CD4-positive, CD25-positive, alpha-beta regulatory T cell (primary cell): ENCODE data around the gene STRADA. TPM values are rescaled to one million over a fixed set of nuclear protein-coding genes. Genes with fewer than 3 reads are reported as not detected.

Experiments used
- ATAC-seq, 2 donors: fragments of 150-1000 bp; cut with Tn5 transposase; one replicate each; pipeline ENCODE4 v1.10.0; 2021; ENCODE audit warnings: low read depth in 2 of 2, moderate number of reproducible peaks in 2 of 2, moderate library complexity in 1 of 2
- DNase-seq, 3 donors: peaks; one replicate each; pipeline versions ENCODE4 v3.0.0 to v3.0.0-alpha.2; 2012 to 2022; ENCODE audit warnings: mixed read lengths in 1 of 3
- H3K27ac ChIP-seq: one replicate; pipeline ENCODE4 v1.7.0; 2013; ENCODE audit warnings: mild to moderate bottlenecking, low read length; ENCODE audit not compliant: insufficient read depth, poor library complexity, severe bottlenecking
- H3K27me3 ChIP-seq: one replicate; pipeline ENCODE4 v1.7.0; 2013; ENCODE audit warnings: low read length; ENCODE audit not compliant: control insufficient read depth, insufficient read depth
- H3K36me3 ChIP-seq: one replicate; pipeline ENCODE4 v1.7.0; 2013; ENCODE audit warnings: mild to moderate bottlenecking, low read length, moderate library complexity; ENCODE audit not compliant: control insufficient read depth, insufficient read depth
- H3K4me1 ChIP-seq: 2 replicates; pipeline ENCODE4 v1.7.0; 2013; ENCODE audit warnings: mild to moderate bottlenecking, low read length; ENCODE audit not compliant: insufficient read depth, control insufficient read depth, poor library complexity, severe bottlenecking
- H3K4me3 ChIP-seq: one replicate; pipeline ENCODE4 v1.7.0; 2013; ENCODE audit warnings: low read depth, mild to moderate bottlenecking, low read length, moderate library complexity
- H3K9me3 ChIP-seq, 2 experiments: 1 replicate in 1 of 2; 2 replicates in 1 of 2; pipeline ENCODE4 v1.7.0; 2013; ENCODE audit warnings: low read length in 2 of 2, mild to moderate bottlenecking in 1 of 2, moderate library complexity in 1 of 2; ENCODE audit not compliant: control insufficient read depth in 2 of 2
- H3K27ac Mint-ChIP-seq, 3 donors: one replicate each; pipeline ENCODE4 v1.8.0; 2020 to 2022; ENCODE audit warnings: mild to moderate bottlenecking in 3 of 3, mixed read lengths in 3 of 3, moderate library complexity in 2 of 3
- H3K27me3 Mint-ChIP-seq: one replicate; pipeline ENCODE4 v1.8.0; 2022; ENCODE audit warnings: mild to moderate bottlenecking, mixed read lengths
- H3K36me3 Mint-ChIP-seq: one replicate; pipeline ENCODE4 v1.8.0; 2020; ENCODE audit warnings: mixed read lengths
- H3K4me1 Mint-ChIP-seq, 4 donors: one replicate each; pipeline ENCODE4 v1.8.0; 2020 to 2022; ENCODE audit warnings: mixed read lengths in 4 of 4, mild to moderate bottlenecking in 1 of 4
- H3K4me3 Mint-ChIP-seq, 4 donors: one replicate each; pipeline ENCODE4 v1.8.0; 2020 to 2022; ENCODE audit warnings: mild to moderate bottlenecking in 4 of 4, mixed read lengths in 4 of 4, moderate library complexity in 3 of 4
- H3K9me3 Mint-ChIP-seq, 7 donors: one replicate each; pipeline ENCODE4 v1.8.0; 2020 to 2022; ENCODE audit warnings: mixed read lengths in 7 of 7, mild to moderate bottlenecking in 3 of 7, moderate library complexity in 2 of 7
- polyA plus RNA-seq, 4 donors: library from polyadenylated mRNA; unstranded; fragments of 300-500 nt; fragmentation: Illumina TruSeq; gene quantifications; one replicate each; pipeline ENCODE4 v1.2.3, GENCODE V29; 2021
- total RNA-seq: library from RNA; stranded (reverse); gene quantifications from one replicate; pipeline ENCODE4 v1.2.3, GENCODE V29; 2022

STRADA gene
- total and polyA plus RNA-seq, 5 donors from 2014 or later, result 20.0 to 47.8 (median 24.1) TPM

GRCh38 chr17:63716426-63716825 lies 25.2 kb downstream of the STRADA start:
- H3K36me3 ChIP-seq, result peaks cover 17% of the 10 kb centered on the region
- Mint-ChIP-seq H3K4me3 (no peak overlapping the region), H3K36me3 (peaks cover 13% of the 10 kb centered on the region), H3K9me3 (no peaks in the 10 kb centered on the region), H3K27me3 (no peaks in the 10 kb centered on the region), H3K4me1 (peaks cover 0 to 5% (median 2%) of the 10 kb centered on the region in 4 donors), H3K27ac (peak overlapping the region in 2 of 3 donors; percentile 38 to 75)
- H3K27ac ChIP-seq, result no peak overlapping the region
- ATAC-seq (no peak), DNase-seq (no peak)
- H3K4me1 ChIP-seq, result no peaks in the 10 kb centered on the region
- H3K9me3 ChIP-seq, result no peaks in the 10 kb centered on the region
- no peak overlapping the region for H3K4me3 ChIP-seq
- no peaks in the 10 kb centered on the region for H3K27me3 ChIP-seq

- H3K4me3 Mint-ChIP-seq, result no peak overlapping the region
- H3K27me3 ChIP-seq, result no peaks in the 10 kb centered on the region
- peak overlapping the region in 2 of 3 donors; percentile 71 to 82 for H3K27ac Mint-ChIP-seq
- ATAC-seq (no peak), DNase-seq (no peak)
- H3K4me1 ChIP-seq, result peaks cover 6% of the 10 kb centered on the region
- H3K9me3 ChIP-seq, result no peaks in the 10 kb centered on the region
- peaks cover 13% of the 10 kb centered on the region for H3K36me3 Mint-ChIP-seq
- H3K4me3 ChIP-seq, result no peak overlapping the region
- H3K36me3 ChIP-seq, result peaks cover 17% of the 10 kb centered on the region
- H3K27ac ChIP-seq, result no peak overlapping the region
- peaks cover 7 to 16% (median 11%) of the 10 kb centered on the region in 4 donors for H3K4me1 Mint-ChIP-seq
- H3K9me3 Mint-ChIP-seq, result no peaks in the 10 kb centered on the region
- H3K27me3 Mint-ChIP-seq, result no peaks in the 10 kb centered on the region
Observed at GRCh38 chr17:63714550-63715277, 26.9 kb downstream of the STRADA start.

- Histone ChIP-seq H3K9me3 (no peaks in the 10 kb centered on the region), H3K27me3 (no peaks in the 10 kb centered on the region), H3K36me3 (peaks cover 14% of the 10 kb centered on the region), H3K4me1 (peaks cover 52% of the 10 kb centered on the region), H3K4me3 (no peak overlapping the region), H3K27ac (no peak overlapping the region)
- DNase-seq (no peak), ATAC-seq (no peak)
- Mint-ChIP-seq H3K9me3 (no peaks in the 10 kb centered on the region), H3K27me3 (no peaks in the 10 kb centered on the region), H3K36me3 (peaks cover 10% of the 10 kb centered on the region), H3K4me1 (peaks cover 24 to 64% (median 49%) of the 10 kb centered on the region in 4 donors), H3K4me3 (peak overlapping the region in 3 of 4 donors; percentile 51 to 76 (median 74)), H3K27ac (peak overlapping the region; percentile 80 to 87 (median 84))
Observed at GRCh38 chr17:63709110-63709509, 32.5 kb downstream of the STRADA start.

GRCh38 chr17:63707151-63707550 lies 34.4 kb downstream of the STRADA start:
- H3K27me3 Mint-ChIP-seq, result peaks cover under 1% of the 10 kb centered on the region
- Histone ChIP-seq H3K4me3 (peak overlapping the region; percentile 53), H3K36me3 (peaks cover 2% of the 10 kb centered on the region), H3K4me1 (peaks cover 72% of the 10 kb centered on the region), H3K9me3 (no peaks in the 10 kb centered on the region), H3K27ac (peak overlapping the region; percentile 63), H3K27me3 (no peaks in the 10 kb centered on the region)
- DNase-seq, result no peak
- H3K27ac Mint-ChIP-seq, result peak overlapping the region; percentile 78 to 95 (median 95)
- H3K9me3 Mint-ChIP-seq, result no peaks in the 10 kb centered on the region
- H3K4me1 Mint-ChIP-seq, result peaks cover 29 to 83% (median 64%) of the 10 kb centered on the region in 4 donors
- ATAC-seq, result no peak
- H3K36me3 Mint-ChIP-seq, result peaks cover 21% of the 10 kb centered on the region
- peak overlapping the region; percentile 38 to 100 (median 69) for H3K4me3 Mint-ChIP-seq

GRCh38 chr17:63706336-63707082 lies 35.1 kb downstream of the STRADA start:
- H3K4me3 Mint-ChIP-seq, result peak overlapping the region; percentile 76 to 100 (median 80)
- peaks cover 21% of the 10 kb centered on the region for H3K36me3 Mint-ChIP-seq
- H3K27ac Mint-ChIP-seq, result peak overlapping the region; percentile 93 to 95 (median 95)
- H3K4me1 Mint-ChIP-seq, result peaks cover 29 to 89% (median 66%) of the 10 kb centered on the region in 4 donors
- Histone ChIP-seq H3K9me3 (no peaks in the 10 kb centered on the region), H3K4me3 (peak overlapping the region; percentile 53), H3K27me3 (no peaks in the 10 kb centered on the region), H3K36me3 (no peaks in the 10 kb centered on the region), H3K4me1 (peaks cover 77% of the 10 kb centered on the region), H3K27ac (peak overlapping the region; percentile 63)
- ATAC-seq, result no peak
- peaks cover 0 to 2% (median 0%) of the 10 kb centered on the region in 7 donors for H3K9me3 Mint-ChIP-seq
- DNase-seq, result peak in 2 of 3 donors; percentile 12 to 26
- H3K27me3 Mint-ChIP-seq, result peaks cover 7% of the 10 kb centered on the region

GRCh38 chr17:63705657-63706056 lies 35.9 kb downstream of the STRADA start:
- peaks cover 86% of the 10 kb centered on the region for H3K4me1 ChIP-seq
- Mint-ChIP-seq H3K36me3 (peaks cover 21% of the 10 kb centered on the region), H3K9me3 (peaks cover 0 to 2% (median 0%) of the 10 kb centered on the region in 7 donors), H3K4me1 (peaks cover 29 to 91% (median 66%) of the 10 kb centered on the region in 4 donors), H3K27ac (peak overlapping the region; percentile 93 to 95 (median 95)), H3K27me3 (peaks cover 12% of the 10 kb centered on the region), H3K4me3 (peak overlapping the region; percentile 76 to 100 (median 85))
- ATAC-seq, result no peak
- no peaks in the 10 kb centered on the region for H3K27me3 ChIP-seq
- peak in 2 of 3 donors; percentile 13 to 30 for DNase-seq
- no peaks in the 10 kb centered on the region for H3K9me3 ChIP-seq
- H3K36me3 ChIP-seq, result no peaks in the 10 kb centered on the region
- peak overlapping the region; percentile 63 for H3K27ac ChIP-seq
- H3K4me3 ChIP-seq, result peak overlapping the region; percentile 53

- no peak for DNase-seq
- Histone ChIP-seq H3K4me1 (peaks cover 86% of the 10 kb centered on the region), H3K4me3 (peak overlapping the region; percentile 43), H3K9me3 (no peaks in the 10 kb centered on the region), H3K27me3 (no peaks in the 10 kb centered on the region), H3K36me3 (no peaks in the 10 kb centered on the region), H3K27ac (peak overlapping the region; percentile 43)
- H3K36me3 Mint-ChIP-seq, result peaks cover 21% of the 10 kb centered on the region
- peaks cover 12% of the 10 kb centered on the region for H3K27me3 Mint-ChIP-seq
- H3K27ac Mint-ChIP-seq, result peak overlapping the region; percentile 90 to 95 (median 95)
- H3K9me3 Mint-ChIP-seq, result peaks cover 0 to 2% (median 0%) of the 10 kb centered on the region in 7 donors
- ATAC-seq, result no peak
- H3K4me1 Mint-ChIP-seq, result peaks cover 22 to 82% (median 59%) of the 10 kb centered on the region in 4 donors
- peak overlapping the region in 3 of 4 donors; percentile 77 to 100 (median 93) for H3K4me3 Mint-ChIP-seq
Observed at GRCh38 chr17:63704836-63705235, 36.8 kb downstream of the STRADA start.
